ENCODE results near the gene MYO5B. TPM values are rescaled to one million over a fixed set of nuclear protein-coding genes. Genes with fewer than 3 reads are reported as not detected.

Gene MYO5B
- total RNA-seq, 4 donors from 2014 or later = 0.63 to 31.0 (median 13.0) TPM

GRCh38 chr18:50138181-50139064 is 56.5 kb downstream of the MYO5B start:
- ATAC-seq (ENCODE audit: low FRiP score) (no peak), DNase-seq (ENCODE audit: low spot score) (no peak)
- TF ChIP-seq CTCF (IDR thresholded peaks at IDR 0.05) = no peak

DNA sequence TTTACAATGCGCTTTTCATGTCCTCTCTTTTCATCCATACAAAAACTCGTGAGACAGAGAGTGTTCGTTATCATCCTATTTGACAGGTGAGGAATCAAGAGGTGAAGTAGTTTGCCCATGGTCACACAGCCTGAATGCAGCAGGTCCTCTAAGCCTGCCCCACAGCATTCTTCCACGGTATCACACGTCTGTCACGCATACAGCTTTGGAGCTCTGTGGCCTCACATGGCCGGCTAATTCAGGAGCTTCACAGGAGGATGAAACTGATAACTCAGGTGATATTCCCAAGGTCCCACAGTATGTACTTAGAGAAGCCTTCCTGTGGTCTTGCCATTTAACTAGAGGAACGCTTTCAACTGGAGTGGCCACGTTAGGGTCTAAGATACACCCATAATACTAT is 59.0 kb downstream of the MYO5B start:
- no peak for ATAC-seq (ENCODE audit: low FRiP score)
- DNase-seq (ENCODE audit: low spot score) = no peak
- no peak for TF ChIP-seq CTCF (IDR thresholded peaks at IDR 0.05)

GRCh38 chr18:50133526-50133925 is 61.4 kb downstream of the MYO5B start:
- ATAC-seq (ENCODE audit: low FRiP score) = no peak
- no peak for TF ChIP-seq CTCF (IDR thresholded peaks at IDR 0.05)
- no peak for DNase-seq (ENCODE audit: low spot score)

GRCh38 chr18:50131591-50131990 is 63.4 kb downstream of the MYO5B start:
- no peak for DNase-seq (ENCODE audit: low spot score)
- no peak for TF ChIP-seq CTCF (IDR thresholded peaks at IDR 0.05)
- ATAC-seq (ENCODE audit: low FRiP score) = peak; percentile 75

- ATAC-seq (ENCODE audit: low FRiP score) = no peak
- no peak for TF ChIP-seq CTCF (IDR thresholded peaks at IDR 0.05)
- no peak for DNase-seq (ENCODE audit: low spot score)
These were observed 66.3 kb downstream of the MYO5B start for GRCh38 chr18:50128506-50129271.

DNA sequence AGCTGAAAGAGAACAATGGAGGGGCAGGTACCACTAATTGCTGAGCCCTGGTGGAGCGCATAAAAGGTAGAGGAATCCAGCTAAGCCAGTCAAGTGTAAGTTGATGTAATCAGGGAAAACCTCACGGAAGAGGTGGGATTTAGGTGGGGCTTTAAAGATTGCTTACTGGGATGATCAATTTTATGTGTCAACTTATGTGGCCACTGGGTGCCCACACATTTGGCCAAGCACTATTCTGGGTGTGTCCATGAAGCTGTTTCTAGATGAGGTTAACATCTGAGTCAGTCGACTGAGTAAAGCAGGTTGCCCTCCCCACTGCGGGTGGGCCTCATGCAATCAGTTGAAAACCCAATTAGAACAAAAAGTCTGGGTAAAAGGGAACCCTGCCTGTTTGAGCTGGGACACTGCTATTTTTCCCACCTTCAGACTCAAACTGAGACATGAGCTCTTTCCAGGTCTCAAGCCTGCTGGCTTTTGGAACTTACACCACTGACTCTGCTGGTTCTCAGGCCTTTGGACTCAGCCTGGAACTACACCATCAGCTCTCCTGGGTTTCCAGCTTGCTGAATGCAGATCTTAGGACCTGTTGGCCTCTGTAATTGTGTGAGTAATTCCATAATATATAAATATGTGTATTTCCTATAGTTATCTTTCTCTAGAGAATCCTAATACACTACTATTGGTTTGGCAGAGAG is 67.3 kb downstream of the MYO5B start:
- no peak for ATAC-seq (ENCODE audit: low FRiP score)
- no peak for DNase-seq (ENCODE audit: low spot score)
- TF ChIP-seq CTCF (IDR thresholded peaks at IDR 0.05) = no peak

Measured in omental fat pad (tissue), 4 donors.